WTC11 (cell line): ENCODE data around the gene GRAMD2A. TPM values are rescaled to one million over a fixed set of nuclear protein-coding genes. Genes with fewer than 3 reads are reported as not detected.

ENCODE experiments used
- ARID4B ChIP-seq: sonication (generic); formaldehyde crosslinking; IDR thresholded peaks from 2 replicates; pipeline ENCODE4 v1.8.0; 2023; ENCODE audit warnings: missing genetic modification reagents, mild to moderate bottlenecking, borderline replicate concordance
- E2F1 ChIP-seq: sonication (generic); formaldehyde crosslinking; IDR thresholded peaks from 2 replicates; pipeline ENCODE4 v1.8.0; 2022; ENCODE audit warnings: mild to moderate bottlenecking, missing genetic modification reagents
- ERG ChIP-seq: fragments of 250-450 bp; sonication (Bioruptor Pico); IDR thresholded peaks from 2 replicates; pipeline ENCODE4 v1.8.0; 2021; ENCODE audit warnings: mild to moderate bottlenecking
- FOXJ3 ChIP-seq: sonication (generic); formaldehyde crosslinking; IDR thresholded peaks from 2 replicates; pipeline ENCODE4 v1.9.0; 2021; ENCODE audit warnings: missing genetic modification reagents, mild to moderate bottlenecking, borderline replicate concordance
- FOXK1 ChIP-seq: sonication (generic); formaldehyde crosslinking; IDR thresholded peaks from 2 replicates; pipeline ENCODE4 v1.8.0; 2022; ENCODE audit warnings: mild to moderate bottlenecking, moderate library complexity, missing genetic modification reagents
- FOXP4 ChIP-seq: sonication (generic); formaldehyde crosslinking; IDR thresholded peaks from 2 replicates; pipeline ENCODE4 v1.8.0; 2022; ENCODE audit warnings: mild to moderate bottlenecking, missing genetic modification reagents
- HMGXB4 ChIP-seq: sonication (generic); formaldehyde crosslinking; IDR thresholded peaks from 2 replicates; pipeline ENCODE4 v1.8.1; 2023; ENCODE audit warnings: mild to moderate bottlenecking, moderate library complexity, missing genetic modification reagents
- IRF1 ChIP-seq: sonication (generic); formaldehyde crosslinking; IDR thresholded peaks from 2 replicates; pipeline ENCODE4 v1.8.0; 2023; ENCODE audit warnings: missing genetic modification reagents
- MLX ChIP-seq: sonication (generic); formaldehyde crosslinking; IDR thresholded peaks from 2 replicates; pipeline ENCODE4 v1.8.1; 2023; ENCODE audit warnings: mild to moderate bottlenecking, missing genetic modification reagents, moderate library complexity
- NFATC4 ChIP-seq: fragments of 250-450 bp; sonication (Bioruptor Pico); IDR thresholded peaks from 2 replicates; pipeline ENCODE4 v1.9.0; 2021; ENCODE audit warnings: mild to moderate bottlenecking
- NFE2L1 ChIP-seq: sonication (generic); formaldehyde crosslinking; IDR thresholded peaks from 2 replicates; pipeline ENCODE4 v1.8.1; 2023; ENCODE audit warnings: missing genetic modification reagents
- NR1H2 ChIP-seq: sonication (generic); formaldehyde crosslinking; IDR thresholded peaks from 2 replicates; pipeline ENCODE4 v1.9.0; 2021; ENCODE audit warnings: mild to moderate bottlenecking, moderate library complexity, missing genetic modification reagents
- NR2C2 ChIP-seq: sonication (generic); formaldehyde crosslinking; IDR thresholded peaks from 2 replicates; pipeline ENCODE4 v1.8.0; 2022; ENCODE audit warnings: mild to moderate bottlenecking, missing genetic modification reagents
- PRDM15 ChIP-seq: sonication (generic); formaldehyde crosslinking; IDR thresholded peaks from 2 replicates; pipeline ENCODE4 v1.8.0; 2022; ENCODE audit warnings: missing genetic modification reagents
- PRRX2 ChIP-seq: fragments of 250-450 bp; sonication (Bioruptor Pico); IDR thresholded peaks from 2 replicates; pipeline ENCODE4 v1.8.0; 2021; ENCODE audit warnings: mild to moderate bottlenecking
- RELA ChIP-seq: sonication (generic); formaldehyde crosslinking; IDR thresholded peaks from 2 replicates; pipeline ENCODE4 v1.8.1; 2022; ENCODE audit warnings: missing genetic modification reagents, mild to moderate bottlenecking, borderline replicate concordance
- SMAD4 ChIP-seq: sonication (generic); formaldehyde crosslinking; IDR thresholded peaks from 2 replicates; pipeline ENCODE4 v1.8.0; 2022; ENCODE audit warnings: mild to moderate bottlenecking, missing genetic modification reagents
- ZBTB21 ChIP-seq: sonication (generic); formaldehyde crosslinking; IDR thresholded peaks from 2 replicates; pipeline ENCODE4 v1.8.1; 2023; ENCODE audit warnings: mild to moderate bottlenecking, missing genetic modification reagents, borderline replicate concordance
- ZMAT4 ChIP-seq: fragments of 250-450 bp; sonication (Bioruptor Pico); IDR thresholded peaks from 2 replicates; pipeline ENCODE4 v1.9.0; 2021; ENCODE audit warnings: mild to moderate bottlenecking
- ZNF219 ChIP-seq: sonication (generic); formaldehyde crosslinking; IDR thresholded peaks from 2 replicates; pipeline ENCODE4 v1.8.0; 2023; ENCODE audit warnings: missing genetic modification reagents, mild to moderate bottlenecking, borderline replicate concordance
- ZNF423 ChIP-seq: fragments of 250-450 bp; sonication (Bioruptor Pico); IDR thresholded peaks from 2 replicates; pipeline ENCODE4 v2.1.2; 2022; ENCODE audit warnings: mild to moderate bottlenecking, moderate library complexity
- total RNA-seq: library from RNA; stranded (reverse); gene quantifications from 3 replicates; pipeline ENCODE4 v1.2.3, GENCODE V29; 2021

GRAMD2A gene
- total RNA-seq, 1 experiment from 2014 or later, result 1.9 TPM

- TF ChIP-seq PRDM15 (CRISPR knock-in tag), result 0 out of 2 replicates have a peak, but pooled peaks have one; percentile 32
- no peak for TF ChIP-seq FOXJ3 (CRISPR knock-in tag)
- TF ChIP-seq ZBTB21 (CRISPR knock-in tag), result 0 out of 2 replicates have a peak, but pooled peaks have one; percentile 21
- no peak for TF ChIP-seq ZNF423 (CRISPR knock-in tag)
- TF ChIP-seq ZMAT4 (CRISPR knock-in tag), result peak; percentile 76
- peak; percentile 17; the same call in 1 of the 2 replicates for TF ChIP-seq HMGXB4
- TF ChIP-seq IRF1 (CRISPR knock-in tag), result no peak
- no peak for TF ChIP-seq SMAD4 (CRISPR knock-in tag)
- TF ChIP-seq ERG, result peak; percentile 83
- no peak for TF ChIP-seq FOXK1
- peak; percentile 76 for TF ChIP-seq PRRX2 (CRISPR knock-in tag)
- TF ChIP-seq E2F1 (CRISPR knock-in tag), result no peak
- TF ChIP-seq NR2C2 (CRISPR knock-in tag), result no peak
- TF ChIP-seq RELA (CRISPR knock-in tag), result no peak
- no peak for TF ChIP-seq NFE2L1
- TF ChIP-seq ARID4B (CRISPR knock-in tag), result no peak
- TF ChIP-seq NR1H2, result no peak
- 0 out of 2 replicates have a peak, but pooled peaks have one; percentile 2 for TF ChIP-seq FOXP4 (CRISPR knock-in tag)
- no peak for TF ChIP-seq ZNF219 (CRISPR knock-in tag)
- TF ChIP-seq NFATC4, result peak; percentile 90
- no peak for TF ChIP-seq MLX (CRISPR knock-in tag)
Measured at GRCh38 chr15:72197460-72198355, at the start of gene GRAMD2A (continued).
